Stimulated activated naive CD8-positive, alpha-beta T cell treated with anti-CD3 and anti-CD28 coated beads, Interleukin-15, Interleukin-2, amounts not matched to agents 100 ng/mL and 50 ng/mL, for 24 hours (primary cell): Measurements from ENCODE around the gene LDB2.

Source experiments
- H3K27ac Mint-ChIP-seq: one replicate; pipeline ENCODE4 v1.8.0; 2021; ENCODE audit warnings: mild to moderate bottlenecking, mixed read lengths
- H3K27me3 Mint-ChIP-seq: one replicate; pipeline ENCODE4 v1.8.0; 2021; ENCODE audit warnings: mixed read lengths
- H3K36me3 Mint-ChIP-seq: one replicate; pipeline ENCODE4 v1.8.0; 2021; ENCODE audit warnings: low read depth, mixed read lengths
- H3K4me1 Mint-ChIP-seq: one replicate; pipeline ENCODE4 v1.8.0; 2021; ENCODE audit warnings: low read depth, mixed read lengths
- H3K4me3 Mint-ChIP-seq: one replicate; pipeline ENCODE4 v1.8.0; 2021; ENCODE audit warnings: mild to moderate bottlenecking, mixed read lengths
- H3K9me3 Mint-ChIP-seq: one replicate; pipeline ENCODE4 v1.8.0; 2021; ENCODE audit warnings: mixed read lengths

Gene LDB2

DNA sequence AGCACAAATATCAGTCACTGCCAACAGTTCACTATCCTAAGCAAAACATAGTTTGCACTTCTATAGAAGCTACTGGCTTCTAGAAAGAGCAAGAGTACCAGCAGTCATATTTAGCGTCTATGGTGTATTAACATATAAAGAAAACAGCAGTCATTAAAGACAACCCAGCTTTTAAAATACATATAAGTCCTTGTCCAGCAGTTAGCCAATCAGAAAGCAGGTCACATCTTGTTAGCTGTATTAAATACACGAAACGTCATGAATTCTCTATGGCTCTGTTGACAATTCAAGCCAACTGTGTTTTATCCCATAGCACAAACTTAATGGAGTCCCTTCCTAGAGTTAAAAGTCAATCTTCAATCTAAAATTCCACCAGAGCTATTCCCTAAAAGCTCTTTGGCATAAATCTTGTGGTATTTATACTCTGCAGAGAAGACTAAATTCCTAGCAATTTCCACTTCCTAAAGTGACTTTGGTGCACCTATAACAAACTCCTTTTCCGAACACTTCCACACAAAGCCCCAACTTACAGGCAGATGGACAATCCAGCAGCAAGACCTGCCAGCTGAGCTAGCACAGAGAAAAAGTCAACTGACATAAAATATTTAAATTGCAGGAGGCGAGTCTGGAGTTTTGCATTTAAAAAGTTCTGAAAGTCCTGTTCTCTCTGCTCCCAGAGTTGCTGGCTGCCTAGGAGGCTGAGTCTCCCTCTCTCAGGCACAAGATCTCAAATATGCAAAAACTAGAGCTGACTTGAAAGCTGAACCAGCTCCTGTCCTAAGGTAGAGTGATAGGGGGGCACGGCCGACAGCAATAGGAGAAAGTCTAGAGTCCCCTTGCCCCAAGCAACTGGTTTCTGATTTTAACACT is 1.3 kb downstream of the LDB2 start:
- no peaks in the 10 kb centered on the region for H3K9me3 Mint-ChIP-seq
- H3K27me3 Mint-ChIP-seq, result peaks cover 8% of the 10 kb centered on the region
- H3K4me3 Mint-ChIP-seq, result no peak overlapping the region
- H3K4me1 Mint-ChIP-seq, result peaks cover 23% of the 10 kb centered on the region
- H3K27ac Mint-ChIP-seq, result no peak overlapping the region
- H3K36me3 Mint-ChIP-seq, result no peaks in the 10 kb centered on the region

DNA sequence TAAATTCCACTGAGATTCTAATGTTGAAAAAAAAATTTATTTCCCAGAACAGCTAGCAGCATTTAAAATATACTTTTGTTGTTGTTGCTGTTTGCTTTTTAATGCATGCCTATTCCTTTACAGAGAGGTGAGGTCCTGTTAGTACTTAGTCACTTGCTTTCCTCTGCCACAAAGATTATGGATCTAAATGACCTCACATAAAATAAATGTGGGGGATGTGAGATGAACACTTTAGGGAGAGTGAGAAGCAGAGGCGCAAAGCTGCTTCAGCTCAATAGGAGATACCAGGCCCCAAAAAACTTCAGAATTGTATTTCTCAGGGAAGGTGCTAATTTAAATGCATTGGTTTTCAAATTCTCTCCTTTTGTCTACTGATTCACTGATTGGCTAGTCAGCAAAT is 4.0 kb downstream of the LDB2 start:
- Mint-ChIP-seq H3K36me3 (no peaks in the 10 kb centered on the region), H3K27ac (no peak overlapping the region), H3K4me3 (no peak overlapping the region), H3K27me3 (peaks cover 8% of the 10 kb centered on the region), H3K4me1 (peaks cover 47% of the 10 kb centered on the region), H3K9me3 (no peaks in the 10 kb centered on the region)

DNA sequence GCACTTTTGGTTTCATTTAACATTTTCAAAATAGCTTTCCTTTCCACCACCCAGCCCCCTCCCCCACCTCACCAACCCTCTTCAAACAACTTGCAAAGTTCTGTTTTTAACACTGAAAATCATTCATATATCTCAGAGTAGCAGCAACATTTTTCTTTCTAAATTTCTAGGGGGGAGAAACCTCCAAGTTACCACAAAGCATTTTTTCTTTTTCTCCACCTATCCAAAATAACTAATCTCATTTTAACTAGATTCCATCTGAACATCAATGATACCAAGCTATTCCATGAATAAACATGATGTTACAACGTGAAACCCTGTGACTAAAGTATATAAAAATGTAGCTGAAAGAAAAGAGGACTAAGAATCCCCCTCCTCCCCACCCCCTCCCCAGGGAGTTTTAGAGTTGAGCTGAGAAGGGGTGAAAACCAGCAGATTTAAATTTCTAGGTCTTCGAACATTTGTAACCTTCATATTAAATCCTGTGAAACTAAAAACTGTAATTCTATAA is 5.2 kb downstream of the LDB2 start:
- Mint-ChIP-seq H3K4me1 (peaks cover 51% of the 10 kb centered on the region), H3K9me3 (no peaks in the 10 kb centered on the region), H3K36me3 (no peaks in the 10 kb centered on the region), H3K4me3 (peak overlapping the region; percentile 55), H3K27ac (peak overlapping the region; percentile 61), H3K27me3 (peaks cover 8% of the 10 kb centered on the region)

DNA sequence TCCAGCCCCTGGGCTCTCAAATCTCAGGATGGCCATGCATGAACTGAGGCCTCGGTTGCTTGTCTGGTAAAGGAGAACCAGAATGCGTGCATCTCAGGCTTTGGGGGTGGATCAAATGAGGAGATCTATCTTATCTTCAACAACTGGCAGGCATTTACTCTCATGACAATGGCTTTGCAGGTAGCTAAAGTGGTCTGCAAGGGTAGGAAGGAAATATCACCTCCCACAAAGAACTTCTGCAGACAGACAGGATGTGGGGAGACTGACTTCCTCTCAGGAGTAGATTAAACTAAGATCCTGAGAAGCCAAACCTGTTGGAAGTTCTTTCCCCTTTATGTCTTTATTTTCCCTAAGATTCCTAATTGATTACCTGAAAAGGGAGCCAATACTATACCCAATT is 7.8 kb downstream of the LDB2 start:
- Mint-ChIP-seq H3K36me3 (no peaks in the 10 kb centered on the region), H3K4me3 (no peak overlapping the region), H3K4me1 (peaks cover 51% of the 10 kb centered on the region), H3K27me3 (no peaks in the 10 kb centered on the region), H3K9me3 (no peaks in the 10 kb centered on the region), H3K27ac (no peak overlapping the region)

DNA sequence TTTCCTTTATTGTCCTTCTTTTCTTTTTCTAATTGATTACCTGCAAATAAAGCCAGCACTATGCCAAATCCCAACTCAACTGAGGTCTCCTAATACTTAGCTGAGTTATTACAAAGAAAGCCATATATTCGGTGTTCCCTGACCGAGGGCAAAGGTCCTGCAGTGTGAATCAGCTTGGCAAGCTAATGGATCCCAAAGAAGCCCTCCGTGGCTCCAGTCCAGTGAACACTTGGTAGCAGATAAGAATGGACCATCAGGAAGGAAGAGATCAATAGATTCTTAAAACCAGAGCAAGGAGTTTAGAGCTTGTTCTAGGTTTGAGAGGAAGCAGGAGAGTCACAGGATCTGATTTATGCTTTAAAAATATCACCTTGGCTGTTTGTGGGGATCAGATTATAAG is 8.5 kb downstream of the LDB2 start:
- Mint-ChIP-seq H3K27me3 (no peaks in the 10 kb centered on the region), H3K4me1 (peaks cover 51% of the 10 kb centered on the region), H3K27ac (no peak overlapping the region), H3K4me3 (no peak overlapping the region), H3K9me3 (no peaks in the 10 kb centered on the region), H3K36me3 (no peaks in the 10 kb centered on the region)

DNA sequence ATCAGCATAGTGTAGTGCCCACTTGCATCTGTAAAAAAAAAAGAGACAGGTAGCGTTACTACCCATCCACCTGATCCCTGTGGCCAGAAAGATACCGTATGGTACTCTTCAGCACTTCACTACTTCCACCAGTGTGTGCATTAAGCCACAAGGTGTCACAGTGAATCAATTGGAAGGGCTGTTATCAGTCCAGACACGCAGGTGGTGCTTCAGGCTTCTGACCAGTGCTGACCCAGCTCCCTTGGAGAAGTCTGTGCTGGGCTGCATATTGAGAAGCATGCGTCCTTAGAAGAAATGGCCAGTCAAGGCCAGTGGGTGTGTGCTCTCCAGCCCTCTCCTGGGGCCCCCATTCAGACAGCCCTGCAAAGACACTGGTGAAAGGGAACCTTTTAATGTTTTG is 10.6 kb downstream of the LDB2 start:
- Mint-ChIP-seq H3K27ac (no peak overlapping the region), H3K4me1 (peaks cover 36% of the 10 kb centered on the region), H3K36me3 (no peaks in the 10 kb centered on the region)

DNA sequence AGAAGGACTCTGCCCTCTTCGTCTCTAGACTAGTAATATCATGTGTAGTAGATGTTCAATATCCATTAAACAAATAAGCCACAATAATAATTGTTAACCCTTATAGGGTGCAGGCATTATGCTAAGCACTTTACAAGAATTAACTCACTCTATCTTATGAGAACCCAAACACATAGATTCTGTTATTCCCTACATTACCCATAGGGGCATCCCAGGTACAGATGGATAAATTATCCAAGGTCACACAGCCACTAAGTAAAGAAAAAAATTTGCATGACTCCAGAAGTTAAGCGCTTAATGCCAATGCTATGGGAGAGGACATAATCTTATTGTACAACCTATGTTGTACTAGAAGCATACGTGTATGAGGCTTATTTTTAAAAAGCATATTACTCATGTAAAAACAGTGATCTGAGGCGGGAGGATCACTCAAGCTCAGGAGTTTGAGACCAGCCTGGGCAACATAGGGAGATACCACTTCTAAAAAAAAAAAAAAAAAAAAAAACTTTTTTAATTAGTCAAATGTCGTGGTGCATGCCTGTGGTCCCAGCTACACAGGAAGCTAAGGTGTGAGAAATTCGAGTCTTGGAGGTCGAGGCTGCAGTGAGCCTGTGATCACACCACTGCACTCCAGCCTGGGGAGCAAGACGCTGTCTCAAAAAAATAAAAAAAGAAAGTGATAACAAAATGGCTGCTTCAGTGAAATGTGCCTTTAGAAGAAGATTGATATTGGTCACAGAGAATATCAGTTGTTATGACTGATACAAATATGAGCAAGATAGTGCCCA is 13.6 kb downstream of the LDB2 start:
- H3K9me3 Mint-ChIP-seq, result peaks cover 3% of the 10 kb centered on the region
- no peaks in the 10 kb centered on the region for H3K27me3 Mint-ChIP-seq
- H3K4me3 Mint-ChIP-seq, result no peak overlapping the region
- H3K27ac Mint-ChIP-seq, result no peak overlapping the region
- peaks cover 9% of the 10 kb centered on the region for H3K4me1 Mint-ChIP-seq
- H3K36me3 Mint-ChIP-seq, result no peaks in the 10 kb centered on the region

More for the DNA sequence above, 10.6 kb downstream of the LDB2 start:
- H3K27me3 Mint-ChIP-seq, result no peaks in the 10 kb centered on the region
- no peak overlapping the region for H3K4me3 Mint-ChIP-seq
- H3K9me3 Mint-ChIP-seq, result no peaks in the 10 kb centered on the region

DNA sequence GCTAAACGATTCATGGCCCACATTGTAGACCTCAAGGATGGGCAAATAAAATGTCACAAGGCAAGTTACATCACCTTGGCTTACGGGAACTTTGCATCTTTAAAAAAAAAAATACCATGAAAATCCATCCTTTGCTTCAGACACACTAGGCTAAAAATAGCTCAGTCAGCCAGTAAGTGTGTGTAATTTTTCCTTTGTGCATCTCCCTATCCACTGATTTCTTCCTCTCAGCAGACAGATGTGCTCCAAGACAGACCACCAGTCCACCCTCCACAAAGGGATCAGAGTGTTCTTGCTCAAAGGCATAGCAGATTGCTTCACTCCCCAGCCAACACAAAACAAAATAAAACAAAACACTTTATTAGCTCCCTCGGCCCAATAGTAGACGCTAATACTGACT is 14.6 kb downstream of the LDB2 start:
- Mint-ChIP-seq H3K36me3 (no peaks in the 10 kb centered on the region), H3K4me3 (no peak overlapping the region), H3K27ac (no peak overlapping the region), H3K27me3 (no peaks in the 10 kb centered on the region), H3K4me1 (no peaks in the 10 kb centered on the region), H3K9me3 (peaks cover 6% of the 10 kb centered on the region)

DNA sequence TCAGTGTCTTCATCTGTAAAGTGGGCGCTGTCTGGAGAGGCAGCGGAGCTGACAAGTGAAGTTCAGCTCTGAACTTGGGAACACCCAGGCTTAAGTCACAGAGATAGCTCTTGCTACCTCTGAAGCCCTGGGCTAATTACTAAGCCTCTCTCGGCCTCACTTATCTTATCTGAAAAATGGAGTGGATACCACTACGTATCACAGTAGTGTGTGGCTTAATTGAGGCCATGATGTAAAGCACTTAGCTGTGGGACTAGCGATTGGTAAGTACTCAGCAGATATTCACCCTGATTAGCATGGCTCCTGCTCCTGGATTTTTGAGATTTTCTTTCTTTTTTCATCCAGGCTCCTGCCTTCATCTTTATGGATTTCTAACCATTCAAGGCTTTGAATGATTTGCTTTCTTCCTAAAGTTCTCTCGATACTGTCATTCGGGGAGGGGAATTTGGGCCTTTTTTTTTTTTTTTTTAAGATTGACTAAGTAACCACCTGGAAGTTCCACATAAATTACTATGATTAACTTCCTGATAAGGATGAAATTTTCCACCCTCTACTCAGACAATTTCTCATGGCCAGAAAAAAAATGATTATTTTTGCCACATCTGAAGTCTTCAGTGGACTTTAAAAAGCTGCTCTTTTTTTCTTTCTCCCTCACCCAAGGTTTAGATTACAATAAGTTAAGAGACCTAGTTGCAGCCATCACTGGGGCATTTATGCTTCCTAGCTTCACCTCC is 17.1 kb downstream of the LDB2 start:
- Mint-ChIP-seq H3K27ac (no peak overlapping the region), H3K4me1 (no peaks in the 10 kb centered on the region), H3K27me3 (no peaks in the 10 kb centered on the region), H3K4me3 (no peak overlapping the region), H3K36me3 (no peaks in the 10 kb centered on the region), H3K9me3 (peaks cover 6% of the 10 kb centered on the region)

DNA sequence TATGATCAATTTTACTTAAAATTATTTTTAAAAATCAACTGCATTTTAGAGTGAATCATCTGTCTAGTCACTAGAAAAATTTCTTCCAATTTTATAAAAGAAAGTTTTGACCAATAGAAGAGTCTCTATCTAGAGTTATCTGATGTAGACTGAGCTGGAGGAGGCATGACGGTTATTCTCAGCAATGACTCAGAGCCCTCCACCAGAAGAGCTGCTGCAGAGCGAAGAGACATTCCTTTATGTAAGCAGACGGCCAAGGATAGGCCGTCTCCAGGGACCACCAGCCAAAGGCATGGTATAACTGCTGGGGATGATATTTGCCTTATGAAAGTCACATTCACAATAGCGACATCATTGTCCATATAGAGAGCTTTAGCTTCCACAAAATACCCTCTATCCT is 23.0 kb downstream of the LDB2 start:
- peaks cover 6% of the 10 kb centered on the region for H3K9me3 Mint-ChIP-seq
- no peaks in the 10 kb centered on the region for H3K4me1 Mint-ChIP-seq
- H3K4me3 Mint-ChIP-seq, result no peak overlapping the region
- H3K27me3 Mint-ChIP-seq, result peaks cover 4% of the 10 kb centered on the region
- H3K36me3 Mint-ChIP-seq, result no peaks in the 10 kb centered on the region
- H3K27ac Mint-ChIP-seq, result no peak overlapping the region

DNA sequence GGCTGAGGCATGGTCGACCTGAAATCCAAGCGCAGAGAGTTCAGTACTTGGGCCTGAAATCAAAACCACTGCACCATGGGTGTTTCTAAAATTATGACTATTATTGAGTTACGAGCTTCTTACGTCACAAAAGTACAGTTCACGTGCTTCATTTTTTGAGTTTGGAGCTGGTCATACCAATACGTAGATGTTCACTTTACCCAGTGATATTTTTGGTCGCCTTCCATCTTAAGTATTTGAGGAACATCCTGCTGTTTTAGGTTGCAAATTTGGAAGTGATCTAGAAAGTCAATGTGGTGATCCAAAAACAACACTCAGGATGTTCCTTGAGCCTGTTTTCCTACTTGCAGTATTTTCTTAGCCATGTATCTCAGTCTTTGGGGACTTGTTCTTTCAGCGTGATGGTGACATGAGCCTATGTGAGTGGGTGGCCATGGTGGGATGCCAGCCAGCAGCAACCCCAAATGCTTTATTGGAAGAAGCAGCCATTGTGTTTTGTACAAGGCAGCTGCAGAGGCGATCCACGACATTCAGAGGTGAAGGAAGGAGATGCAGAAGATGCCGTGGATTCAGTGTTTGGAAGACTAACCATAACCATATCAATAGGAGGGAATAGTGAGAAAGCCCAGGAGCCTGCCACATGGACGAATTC is 28.7 kb downstream of the LDB2 start:
- Mint-ChIP-seq H3K36me3 (no peaks in the 10 kb centered on the region), H3K27me3 (peaks cover 4% of the 10 kb centered on the region), H3K4me3 (no peak overlapping the region), H3K27ac (no peak overlapping the region), H3K9me3 (no peaks in the 10 kb centered on the region), H3K4me1 (no peaks in the 10 kb centered on the region)

DNA sequence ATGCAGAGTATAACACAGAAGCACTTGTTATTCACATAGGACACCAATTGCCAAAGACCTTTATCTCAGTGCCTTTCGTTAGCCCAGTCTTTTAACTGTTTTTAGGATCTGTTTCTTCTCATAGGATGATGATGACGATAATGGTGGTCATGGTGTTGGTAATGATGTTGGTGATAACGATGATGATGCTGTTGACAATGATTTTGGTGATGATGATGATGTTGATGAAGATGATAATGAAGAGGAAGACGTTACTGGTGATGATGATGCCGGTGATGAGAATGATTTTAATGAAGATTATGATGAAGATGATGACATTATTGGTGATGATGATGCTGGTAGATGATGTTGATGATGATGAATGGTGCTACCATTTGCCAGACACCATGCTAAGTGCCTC is 29.8 kb downstream of the LDB2 start:
- H3K4me1 Mint-ChIP-seq, result no peaks in the 10 kb centered on the region
- H3K9me3 Mint-ChIP-seq, result no peaks in the 10 kb centered on the region
- no peak overlapping the region for H3K27ac Mint-ChIP-seq
- H3K4me3 Mint-ChIP-seq, result no peak overlapping the region
- peaks cover 4% of the 10 kb centered on the region for H3K27me3 Mint-ChIP-seq
- H3K36me3 Mint-ChIP-seq, result no peaks in the 10 kb centered on the region

DNA sequence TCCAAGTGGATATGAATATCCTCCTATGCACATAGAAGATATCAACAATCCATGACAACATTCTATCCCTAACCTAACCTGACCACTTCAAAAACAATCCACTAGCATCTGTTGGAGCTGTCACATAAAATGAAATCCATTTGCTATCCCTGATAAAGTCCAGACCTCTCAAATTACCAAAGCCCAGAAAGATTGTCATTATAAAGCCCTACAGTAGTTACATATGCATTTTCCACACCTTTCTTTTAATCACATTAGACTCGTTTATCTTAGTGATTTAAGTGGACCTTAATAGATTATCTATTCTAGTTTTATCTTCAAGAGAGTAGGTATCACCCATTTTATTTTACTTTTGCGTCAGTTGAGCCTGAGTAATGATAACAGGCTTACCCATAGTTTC is 30.6 kb downstream of the LDB2 start:
- no peaks in the 10 kb centered on the region for H3K36me3 Mint-ChIP-seq
- H3K4me1 Mint-ChIP-seq, result no peaks in the 10 kb centered on the region
- no peak overlapping the region for H3K4me3 Mint-ChIP-seq
- peaks cover 2% of the 10 kb centered on the region for H3K27me3 Mint-ChIP-seq
- H3K27ac Mint-ChIP-seq, result no peak overlapping the region
- no peaks in the 10 kb centered on the region for H3K9me3 Mint-ChIP-seq

DNA sequence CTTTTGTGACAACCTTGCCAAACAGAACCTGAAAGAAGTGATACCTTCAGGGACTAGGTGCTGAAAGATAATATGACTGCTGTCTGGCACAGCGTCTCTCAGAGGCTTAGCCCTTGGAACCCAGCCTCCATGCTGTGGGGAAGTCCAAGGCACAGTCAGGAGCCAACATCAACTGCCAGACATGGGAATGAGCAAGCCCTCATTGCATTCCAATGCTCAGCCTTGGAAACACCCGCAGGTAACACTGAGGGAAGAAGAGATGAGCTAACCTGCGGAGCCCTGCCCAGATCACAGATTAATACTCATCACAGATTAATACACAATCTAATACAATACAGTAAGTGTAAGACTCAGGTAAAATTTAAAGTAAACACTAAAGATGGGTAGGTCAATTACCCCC is 31.5 kb downstream of the LDB2 start:
- Mint-ChIP-seq H3K36me3 (no peaks in the 10 kb centered on the region), H3K9me3 (no peaks in the 10 kb centered on the region), H3K27me3 (no peaks in the 10 kb centered on the region), H3K4me3 (no peak overlapping the region), H3K4me1 (no peaks in the 10 kb centered on the region), H3K27ac (no peak overlapping the region)
